ENCODE measurements around the gene KRT20.

- TF ChIP-seq CTCF (conservative IDR thresholded peaks at IDR 0.05; ENCODE audit: low read depth in 2 of 2) (peak; percentile 79 to 91), POLR2AphosphoS5 (IDR thresholded peaks at IDR 0.05; ENCODE audit: low read depth) (no peak), EZH2 (IDR thresholded peaks at IDR 0.05; ENCODE audit: low read depth, unreplicated experiment) (no peak), STAT1 (IDR thresholded peaks at IDR 0.05; ENCODE audit: unreplicated experiment) (no peak), CREB1 (CRISPR knock-in tag; IDR thresholded peaks at IDR 0.05; ENCODE audit: low read depth) (no peak), JUNB (IDR thresholded peaks at IDR 0.05; ENCODE audit: unreplicated experiment) (no peak), REST (IDR thresholded peaks at IDR 0.05; ENCODE audit: unreplicated experiment) (no peak), NANOG (IDR thresholded peaks at IDR 0.05; ENCODE audit: borderline replicate concordance) (no peak)
These were observed 21.9 kb downstream of the KRT20 start for GRCh38 chr17:40862985-40863733.

Data from GM23338 (cell line).